Measurements from ENCODE around the gene SETD2.
A peak's percentile ranks its signal among the peaks of the same experiment; 100 is the strongest.

The SETD2 gene

GRCh38 chr3:47016086-47016933 lies 147.6 kb downstream of the SETD2 start:
- peak overlapping the region in 5 of 21 experiments; percentile 6 to 62 (median 27) for H3K27ac ChIP-seq
- no peak overlapping the region for H3K4me3 ChIP-seq

GRCh38 chr3:47015151-47015550 lies 148.8 kb downstream of the SETD2 start:
- Histone ChIP-seq H3K4me3 (no peak overlapping the region), H3K27ac (peak overlapping the region in 2 of 21 experiments; percentile 3 to 46)

GRCh38 chr3:47014036-47014435 lies 149.9 kb downstream of the SETD2 start:
- no peak overlapping the region for H3K4me3 ChIP-seq
- no peak overlapping the region for H3K27ac ChIP-seq

GRCh38 chr3:47013231-47013630 lies 150.7 kb downstream of the SETD2 start:
- Histone ChIP-seq H3K4me3 (no peak overlapping the region), H3K27ac (no peak overlapping the region)

GRCh38 chr3:47012342-47013230 lies 151.3 kb downstream of the SETD2 start:
- peak overlapping the region in 1 of 21 experiments; percentile 31 for H3K27ac ChIP-seq
- no peak overlapping the region for H3K4me3 ChIP-seq

- Histone ChIP-seq H3K27ac (no peak overlapping the region), H3K4me3 (no peak overlapping the region)
Observed at GRCh38 chr3:47011371-47011770, 152.5 kb downstream of the SETD2 start.

- H3K4me3 ChIP-seq, result no peak overlapping the region
- peak overlapping the region in 1 of 21 experiments; percentile 76 for H3K27ac ChIP-seq
Observed at GRCh38 chr3:47010910-47011309, 153.0 kb downstream of the SETD2 start.

GRCh38 chr3:47010111-47010712 lies 153.7 kb downstream of the SETD2 start:
- H3K27ac ChIP-seq, result peak overlapping the region in 19 of 21 experiments; percentile 50 to 89 (median 84)
- H3K4me3 ChIP-seq, result peak overlapping the region; percentile 27 to 48 (median 41)

GRCh38 chr3:47009225-47010110 lies 154.4 kb downstream of the SETD2 start:
- H3K27ac ChIP-seq, result peak overlapping the region; percentile 47 to 89 (median 81)
- peak overlapping the region; percentile 27 to 48 (median 41) for H3K4me3 ChIP-seq

GRCh38 chr3:47008851-47009224 lies 155.1 kb downstream of the SETD2 start:
- peak overlapping the region in 16 of 21 experiments; percentile 9 to 89 (median 82) for H3K27ac ChIP-seq
- H3K4me3 ChIP-seq, result peak overlapping the region; percentile 27 to 48 (median 41)

GRCh38 chr3:47008234-47008796 lies 155.6 kb downstream of the SETD2 start:
- H3K4me3 ChIP-seq, result no peak overlapping the region
- H3K27ac ChIP-seq, result no peak overlapping the region

GRCh38 chr3:47007482-47008233 lies 156.3 kb downstream of the SETD2 start:
- Histone ChIP-seq H3K4me3 (no peak overlapping the region), H3K27ac (no peak overlapping the region)

- no peak overlapping the region for H3K27ac ChIP-seq
- no peak overlapping the region for H3K4me3 ChIP-seq
Observed at GRCh38 chr3:47007001-47007400, 156.9 kb downstream of the SETD2 start.

- Histone ChIP-seq H3K27ac (no peak overlapping the region), H3K4me3 (no peak overlapping the region)
Observed at GRCh38 chr3:47006145-47006651, 157.7 kb downstream of the SETD2 start.

GRCh38 chr3:47005212-47006144 lies 158.4 kb downstream of the SETD2 start:
- no peak overlapping the region for H3K27ac ChIP-seq
- no peak overlapping the region for H3K4me3 ChIP-seq

- H3K27ac ChIP-seq, result no peak overlapping the region
- H3K4me3 ChIP-seq, result no peak overlapping the region
Observed at GRCh38 chr3:47004369-47005211, 159.3 kb downstream of the SETD2 start.

Data from skin epidermis (tissue), 12 donors.